Activated B cell treated with CpG ODN at 0.5 μM for 24 hours (primary cell): ENCODE data around the gene PDP2. TPM values are rescaled to one million over a fixed set of nuclear protein-coding genes. Genes with fewer than 3 reads are reported as not detected.

ENCODE experiments used
- ATAC-seq: fragments of 200-7000 bp; cut with Tn5 transposase; one replicate; pipeline ENCODE4 v1.10.0; 2021; ENCODE audit warnings: low read depth, mild to moderate bottlenecking, moderate library complexity
- CTCF ChIA-PET: fragments of 350-600 bp; sonication (Branson Sonifier 250); formaldehyde crosslinking; loops from one replicate; lab custom pipeline; 2021; ENCODE audit warnings: antibody characterized with exemption; lab: Charles Lee
- POLR2A ChIA-PET: fragments of 350-600 bp; sonication (Branson Sonifier 250); formaldehyde crosslinking; loops from one replicate; lab custom pipeline; 2021; ENCODE audit warnings: antibody characterized with exemption; lab: Charles Lee
- DNase-seq: peaks from one replicate; pipeline ENCODE4 v3.0.0; 2022
- H3K27ac Mint-ChIP-seq: one replicate; pipeline ENCODE4 v1.8.0; 2020; ENCODE audit warnings: mixed read lengths
- H3K27me3 Mint-ChIP-seq: one replicate; pipeline ENCODE4 v1.8.0; 2021; ENCODE audit warnings: mixed read lengths
- H3K36me3 Mint-ChIP-seq: one replicate; pipeline ENCODE4 v1.8.0; 2021; ENCODE audit warnings: low read depth, mixed read lengths
- H3K4me1 Mint-ChIP-seq: one replicate; pipeline ENCODE4 v1.8.0; 2021; ENCODE audit warnings: mixed read lengths
- H3K4me3 Mint-ChIP-seq: one replicate; pipeline ENCODE4 v1.8.0; 2020; ENCODE audit warnings: mild to moderate bottlenecking, mixed read lengths
- H3K9me3 Mint-ChIP-seq: one replicate; pipeline ENCODE4 v1.8.0; 2020; ENCODE audit warnings: mixed read lengths
- CTCF ChIP-seq: fragments of 200-600 bp; IDR thresholded peaks from one replicate; pipeline ENCODE4 v1.8.0; 2022; ENCODE audit warnings: antibody characterized with exemption, mild to moderate bottlenecking
- intact Hi-C: fragments of 100-400 bp; cut with micrococcal nuclease; formaldehyde crosslinking; loops from one replicate; pipeline ENCODE4 v1.15.1; 2024
- total RNA-seq: library from RNA; stranded (reverse); gene quantifications from 2 replicates; pipeline ENCODE4 v1.2.3, GENCODE V29; 2022

The PDP2 gene
- total RNA-seq, 1 donor from 2014 or later, result 13.2 TPM

GRCh38 chr16:66898207-66898606, 17.9 kb downstream of the PDP2 start:
- no peak overlapping the region for H3K4me3 Mint-ChIP-seq
- CTCF ChIA-PET, result no interaction called here
- intact Hi-C loops, result no loop called here
- ATAC-seq (no peak), DNase-seq (no peak)
- H3K4me1 Mint-ChIP-seq, result peaks cover 2% of the 10 kb centered on the region
- POLR2A ChIA-PET, result no interaction called here
- no peak overlapping the region for H3K27ac Mint-ChIP-seq
- no peaks in the 10 kb centered on the region for H3K27me3 Mint-ChIP-seq
- TF ChIP-seq CTCF, result no peak
- H3K36me3 Mint-ChIP-seq, result no peaks in the 10 kb centered on the region
- H3K9me3 Mint-ChIP-seq, result no peaks in the 10 kb centered on the region

GRCh38 chr16:66898933-66899309, 18.6 kb downstream of the PDP2 start:
- Mint-ChIP-seq H3K4me3 (no peak overlapping the region), H3K9me3 (no peaks in the 10 kb centered on the region), H3K4me1 (peaks cover 2% of the 10 kb centered on the region), H3K27ac (no peak overlapping the region), H3K36me3 (no peaks in the 10 kb centered on the region), H3K27me3 (no peaks in the 10 kb centered on the region)
- TF ChIP-seq CTCF, result no peak
- DNase-seq (no peak), ATAC-seq (no peak)
- POLR2A ChIA-PET, result no interaction called here
- intact Hi-C loops, result no loop called here
- CTCF ChIA-PET, result interaction anchor here (0.9 kb wide), 1 partner anchor 26 kb away, joined by 3 read pairs; no protein-coding TSS in a partner anchor

GRCh38 chr16:66899310-66899944, 19.1 kb downstream of the PDP2 start:
- intact Hi-C loops, result no loop called here
- H3K4me1 Mint-ChIP-seq, result peaks cover 2% of the 10 kb centered on the region
- H3K4me3 Mint-ChIP-seq, result no peak overlapping the region
- ChIA-PET POLR2A (no interaction called here), CTCF (interaction anchor here (0.9 kb wide), 1 partner anchor 26 kb away, joined by 3 read pairs; no protein-coding TSS in a partner anchor)
- no peak for TF ChIP-seq CTCF
- no peaks in the 10 kb centered on the region for H3K27me3 Mint-ChIP-seq
- H3K9me3 Mint-ChIP-seq, result no peaks in the 10 kb centered on the region
- ATAC-seq, result no peak
- H3K36me3 Mint-ChIP-seq, result no peaks in the 10 kb centered on the region
- no peak overlapping the region for H3K27ac Mint-ChIP-seq
- DNase-seq, result no peak

- no peaks in the 10 kb centered on the region for H3K9me3 Mint-ChIP-seq
- DNase-seq (no peak), ATAC-seq (no peak)
- H3K36me3 Mint-ChIP-seq, result no peaks in the 10 kb centered on the region
- TF ChIP-seq CTCF, result no peak
- CTCF ChIA-PET, result interaction anchor here (0.9 kb wide), 1 partner anchor 27 kb away, joined by 3 read pairs; no protein-coding TSS in a partner anchor
- H3K27ac Mint-ChIP-seq, result no peak overlapping the region
- intact Hi-C loops, result no loop called here
- H3K4me3 Mint-ChIP-seq, result no peak overlapping the region
- H3K27me3 Mint-ChIP-seq, result no peaks in the 10 kb centered on the region
- peaks cover 2% of the 10 kb centered on the region for H3K4me1 Mint-ChIP-seq
- POLR2A ChIA-PET, result no interaction called here
These were observed 19.8 kb downstream of the PDP2 start for GRCh38 chr16:66899945-66900710.

- Mint-ChIP-seq H3K27ac (no peak overlapping the region), H3K4me1 (no peaks in the 10 kb centered on the region), H3K4me3 (no peak overlapping the region), H3K36me3 (no peaks in the 10 kb centered on the region), H3K9me3 (no peaks in the 10 kb centered on the region), H3K27me3 (no peaks in the 10 kb centered on the region)
- no peak for ATAC-seq
- TF ChIP-seq CTCF, result no peak
- POLR2A ChIA-PET, result no interaction called here
- CTCF ChIA-PET, result no interaction called here
- DNase-seq, result no peak
- intact Hi-C loops, result no loop called here
These were observed 20.6 kb downstream of the PDP2 start for GRCh38 chr16:66900721-66901441.
